NOMO-1 treated with dmso at 0.1 percent for 144 hours (cell line): ENCODE results near the gene CCL18.
"Not testable (repeated sequence)": the region's sequence is repeated elsewhere in the genome, so short reads cannot be mapped to it uniquely, and the experiment has no call there.

Source experiments
- DNase-seq: peaks from one replicate; lab custom pipeline; 2025; ENCODE audit not compliant: unreplicated experiment; lab: John Stamatoyannopoulos, UW

CCL18 gene

GRCh38 chr17:36103401-36103975 lies 39.4 kb downstream of the CCL18 start, which contains the start of gene CCL4:
CCL4 (plus strand) TSS chr17:36103827; CDS start chr17:36103906, 79 bp downstream.
- peak; percentile 67 for DNase-seq

GRCh38 chr17:36104246-36104645 lies 40.2 kb downstream of the CCL18 start:
- not testable (repeated sequence) for DNase-seq

GRCh38 chr17:36104701-36105181 lies 40.7 kb downstream of the CCL18 start:
- no peak for DNase-seq

- DNase-seq: peak; percentile 22
These were observed 41.9 kb downstream of the CCL18 start for GRCh38 chr17:36105781-36106492.

GRCh38 chr17:36106493-36106835 lies 42.4 kb downstream of the CCL18 start:
- DNase-seq: no peak

- DNase-seq: no peak
These were observed 43.6 kb downstream of the CCL18 start for GRCh38 chr17:36107660-36108059.

- DNase-seq: not testable (repeated sequence)
These were observed 44.2 kb downstream of the CCL18 start for GRCh38 chr17:36108265-36108664.

- no peak for DNase-seq
These were observed 47.0 kb downstream of the CCL18 start for GRCh38 chr17:36111068-36111490.

GRCh38 chr17:36112572-36112971 lies 48.5 kb downstream of the CCL18 start:
- no peak for DNase-seq

- DNase-seq: not testable (repeated sequence)
These were observed 49.1 kb downstream of the CCL18 start for GRCh38 chr17:36113131-36113530.

GRCh38 chr17:36114971-36115648 lies 51.0 kb downstream of the CCL18 start:
- DNase-seq: not testable (repeated sequence)

- DNase-seq: not testable (repeated sequence)
These were observed 51.5 kb downstream of the CCL18 start for GRCh38 chr17:36115649-36115977.

- DNase-seq: no peak
These were observed 53.7 kb downstream of the CCL18 start for GRCh38 chr17:36117505-36118382.

GRCh38 chr17:36118477-36119353 lies 54.6 kb downstream of the CCL18 start:
- DNase-seq: no peak

- DNase-seq: no peak
These were observed 56.1 kb downstream of the CCL18 start for GRCh38 chr17:36120221-36120620.

GRCh38 chr17:36121099-36121498 lies 57.0 kb downstream of the CCL18 start:
- DNase-seq: not testable (repeated sequence)
